B cell (primary cell): ENCODE results near the gene TFPT. TPM values are rescaled to one million over a fixed set of nuclear protein-coding genes. Genes with fewer than 3 reads are reported as not detected.

Experiments used
- ATAC-seq: fragments of 200-7000 bp; cut with Tn5 transposase; one replicate; pipeline ENCODE4 v1.10.0; 2021; ENCODE audit warnings: low read depth, mild to moderate bottlenecking, moderate number of reproducible peaks, moderate library complexity
- CTCF ChIA-PET: fragments of 350-600 bp; sonication (Branson Sonifier 250); formaldehyde crosslinking; loops from one replicate; lab custom pipeline; 2021; ENCODE audit warnings: antibody characterized with exemption, inconsistent platforms; lab: Charles Lee
- POLR2A ChIA-PET: fragments of 350-600 bp; sonication (Branson Sonifier 250); formaldehyde crosslinking; loops from one replicate; lab custom pipeline; 2021; ENCODE audit warnings: antibody characterized with exemption; lab: Charles Lee
- DNase-seq: peaks from one replicate; pipeline ENCODE4 v3.0.0; 2013
- H2AFZ ChIP-seq: 2 replicates; pipeline ENCODE4 v1.6.1; 2012; ENCODE audit warnings: mild to moderate bottlenecking, low read depth, low read length; ENCODE audit not compliant: insufficient read depth, poor library complexity, severe bottlenecking
- H3K27ac ChIP-seq, 2 donors: 1 replicate in 1 of 2; 2 replicates in 1 of 2; pipeline ENCODE4 v1.5.1; 2012 to 2013; ENCODE audit warnings: low read length in 2 of 2, mild to moderate bottlenecking in 2 of 2, moderate library complexity in 1 of 2
- H3K27me3 ChIP-seq, 4 experiments: fragments of 200-600 bp in 1 of 4; sonication (generic) in 1 of 4; replicated peaks in 1 of 4; 1 replicate in 2 of 4; 2 replicates in 2 of 4; pipeline versions ENCODE4 v1.6.1 to v1.7.0; 2013 to 2016; ENCODE audit warnings: low read length in 3 of 4, mild to moderate bottlenecking in 2 of 4, mixed read lengths in 1 of 4, moderate library complexity in 1 of 4; ENCODE audit not compliant: insufficient read depth in 4 of 4, control insufficient read depth in 3 of 4; ENCODE audit errors: control extremely low read depth in 1 of 4
- H3K36me3 ChIP-seq, 2 experiments: replicated peaks in 1 of 2; 1 replicate in 1 of 2; 2 replicates in 1 of 2; pipeline versions ENCODE4 v1.6.1 to v1.7.1; 2013; ENCODE audit warnings: low read length in 1 of 2; ENCODE audit not compliant: insufficient read depth in 2 of 2, control insufficient read depth in 1 of 2; ENCODE audit errors: control extremely low read depth in 1 of 2, extremely low read depth in 1 of 2
- H3K4me1 ChIP-seq, 2 donors: fragments of 200-600 bp in 1 of 2; sonication (generic) in 1 of 2; 1 replicate in 1 of 2; 2 replicates in 1 of 2; pipeline versions ENCODE4 v1.5.1 to v1.6.1; 2013 to 2017; ENCODE audit warnings: low read length in 2 of 2; ENCODE audit not compliant: control insufficient read depth in 2 of 2, insufficient read depth in 2 of 2
- H3K4me2 ChIP-seq: replicated peaks from 2 replicates; pipeline ENCODE3; 2012; ENCODE audit warnings: mild to moderate bottlenecking, low read depth, low read length; ENCODE audit not compliant: poor library complexity, severe bottlenecking
- H3K4me3 ChIP-seq, 5 experiments: fragments of 200-600 bp in 1 of 5; sonication (generic) in 1 of 5; 1 replicate in 3 of 5; 2 replicates in 2 of 5; pipeline versions ENCODE4 v1.5.1 to v1.7.0; 2011 to 2016; ENCODE audit warnings: low read length in 4 of 5, mild to moderate bottlenecking in 4 of 5, low read depth in 2 of 5, control low read depth in 1 of 5, moderate library complexity in 1 of 5; ENCODE audit not compliant: insufficient read depth in 1 of 5; ENCODE audit errors: control extremely low read depth in 1 of 5, extremely low read depth in 1 of 5
- H3K79me2 ChIP-seq: fragments of 200-600 bp; sonication (generic); one replicate; pipeline ENCODE4 v1.6.0; 2016; ENCODE audit warnings: low read length; ENCODE audit not compliant: control insufficient read depth, insufficient read depth
- H3K9ac ChIP-seq: fragments of 200-600 bp; sonication (generic); 2 replicates; pipeline ENCODE4 v1.6.1; 2017; ENCODE audit warnings: mild to moderate bottlenecking, low read length, moderate library complexity
- H3K9me3 ChIP-seq, 3 donors: one replicate each; pipeline versions ENCODE4 v1.6.1 to v1.7.1; 2013; ENCODE audit warnings: low read length in 2 of 3; ENCODE audit not compliant: control insufficient read depth in 2 of 3, insufficient read depth in 1 of 3; ENCODE audit errors: control extremely low read depth in 1 of 3
- H4K20me1 ChIP-seq: 2 replicates; pipeline ENCODE4 v1.6.0; 2012; ENCODE audit warnings: mild to moderate bottlenecking, low read length; ENCODE audit not compliant: insufficient read depth, control insufficient read depth, poor library complexity, severe bottlenecking
- H3K27ac Mint-ChIP-seq: one replicate; pipeline ENCODE4 v1.8.0; 2021; ENCODE audit warnings: mixed read lengths
- H3K27me3 Mint-ChIP-seq: one replicate; pipeline ENCODE4 v1.8.0; 2021; ENCODE audit warnings: mixed read lengths
- H3K4me1 Mint-ChIP-seq: one replicate; pipeline ENCODE4 v1.8.0; 2021; ENCODE audit warnings: mixed read lengths
- H3K4me3 Mint-ChIP-seq: one replicate; pipeline ENCODE4 v1.8.0; 2021; ENCODE audit warnings: mixed read lengths
- H3K9me3 Mint-ChIP-seq: one replicate; pipeline ENCODE4 v1.8.0; 2022; ENCODE audit warnings: mixed read lengths; ENCODE audit not compliant: insufficient read depth
- EZH2 ChIP-seq: IDR thresholded peaks from 2 replicates; pipeline ENCODE4 v1.6.1; 2012; ENCODE audit warnings: borderline replicate concordance, low read depth, mild to moderate bottlenecking, moderate library complexity, low read length; ENCODE audit not compliant: insufficient read depth, poor library complexity, severe bottlenecking
- WGBS: methylation state at CpG from one replicate; pipeline ENCODE4 v1.1.5; 2013; ENCODE audit warnings: missing lambda C conversion rate; ENCODE audit not compliant: insufficient coverage; 5-methylcytosine and 5-hydroxymethylcytosine counted together
- intact Hi-C: fragments of 100-400 bp; cut with micrococcal nuclease; formaldehyde crosslinking; loops from one replicate; pipeline ENCODE4 v1.10.0; 2022
- polyA plus RNA-seq: library from polyadenylated mRNA; depleted of rRNA; stranded (reverse); fragments of >200 nt; gene quantifications from 2 replicates; pipeline ENCODE4 v1.2.3, GENCODE V29; 2012
- total RNA-seq, 2 donors: library from RNA; stranded (reverse); fragments of 120-200 nt in 1 of 2; gene quantifications; 1 replicate in 1 of 2; 2 replicates in 1 of 2; pipeline versions ENCODE4 v1.2.3 to v1.2.4, GENCODE V29; 2013 to 2022
- TF ChIP-seq, protein P1 (sequence below): fragments of 200-600 bp; IDR thresholded peaks from one replicate; pipeline ENCODE4 v1.8.0; 2022; ENCODE audit warnings: antibody characterized with exemption, mild to moderate bottlenecking

The TFPT gene
- total and polyA plus RNA-seq, 2 donors (not counting 1 experiment from before 2014, with no cell fraction given): 8.4 to 12.7 TPM

DNA sequence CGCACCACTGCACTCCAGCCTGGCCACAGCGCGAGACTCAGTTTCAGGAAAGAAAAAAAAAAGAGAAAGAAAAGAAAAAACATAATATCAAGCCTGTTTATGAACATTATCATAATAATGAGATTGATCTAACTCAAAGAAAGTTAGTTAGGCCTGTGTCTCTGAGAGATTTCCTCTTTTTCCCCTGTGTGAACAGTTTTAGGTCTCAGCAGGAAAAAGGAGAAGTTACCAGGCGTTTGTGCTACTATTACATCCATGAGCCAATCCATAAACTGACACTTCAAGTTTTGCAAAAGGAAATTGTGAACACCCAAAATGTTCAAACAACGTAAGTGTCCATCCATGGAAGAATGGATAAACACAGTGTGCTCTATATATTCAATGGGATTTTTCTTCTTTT, 38.1 kb downstream of the TFPT start:
- no peak overlapping the region for H3K4me3 Mint-ChIP-seq
- no peak for ATAC-seq
- POLR2A ChIA-PET: no interaction called here
- H3K9me3 ChIP-seq: peaks cover 2 to 32% (median 6%) of the 10 kb centered on the region in 3 donors
- H3K79me2 ChIP-seq: no peaks in the 10 kb centered on the region
- H3K36me3 ChIP-seq: no peaks in the 10 kb centered on the region
- no peak overlapping the region for H3K27ac Mint-ChIP-seq
- peaks cover 3% of the 10 kb centered on the region for H3K9me3 Mint-ChIP-seq
- no peak overlapping the region for H3K4me2 ChIP-seq
- TF ChIP-seq, protein P1, sequence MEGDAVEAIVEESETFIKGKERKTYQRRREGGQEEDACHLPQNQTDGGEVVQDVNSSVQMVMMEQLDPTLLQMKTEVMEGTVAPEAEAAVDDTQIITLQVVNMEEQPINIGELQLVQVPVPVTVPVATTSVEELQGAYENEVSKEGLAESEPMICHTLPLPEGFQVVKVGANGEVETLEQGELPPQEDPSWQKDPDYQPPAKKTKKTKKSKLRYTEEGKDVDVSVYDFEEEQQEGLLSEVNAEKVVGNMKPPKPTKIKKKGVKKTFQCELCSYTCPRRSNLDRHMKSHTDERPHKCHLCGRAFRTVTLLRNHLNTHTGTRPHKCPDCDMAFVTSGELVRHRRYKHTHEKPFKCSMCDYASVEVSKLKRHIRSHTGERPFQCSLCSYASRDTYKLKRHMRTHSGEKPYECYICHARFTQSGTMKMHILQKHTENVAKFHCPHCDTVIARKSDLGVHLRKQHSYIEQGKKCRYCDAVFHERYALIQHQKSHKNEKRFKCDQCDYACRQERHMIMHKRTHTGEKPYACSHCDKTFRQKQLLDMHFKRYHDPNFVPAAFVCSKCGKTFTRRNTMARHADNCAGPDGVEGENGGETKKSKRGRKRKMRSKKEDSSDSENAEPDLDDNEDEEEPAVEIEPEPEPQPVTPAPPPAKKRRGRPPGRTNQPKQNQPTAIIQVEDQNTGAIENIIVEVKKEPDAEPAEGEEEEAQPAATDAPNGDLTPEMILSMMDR: no peak
- CTCF ChIA-PET: no interaction called here
- no peaks in the 10 kb centered on the region for H4K20me1 ChIP-seq
- WGBS: 80% methylated on average over 1 of the region's 5 CpGs
- no peak overlapping the region for H3K4me3 ChIP-seq
- no peak overlapping the region for H3K27ac ChIP-seq
- peaks cover 0 to 3% (median 0%) of the 10 kb centered on the region in 4 experiments for H3K27me3 ChIP-seq
- H3K27me3 Mint-ChIP-seq: peaks cover 6% of the 10 kb centered on the region
- no peaks in the 10 kb centered on the region for H3K4me1 ChIP-seq
- H3K4me1 Mint-ChIP-seq: no peaks in the 10 kb centered on the region
- intact Hi-C loops: no loop called here
- DNase-seq: no peak
- no peak overlapping the region for H2AFZ ChIP-seq
- no peak overlapping the region for H3K9ac ChIP-seq

DNA sequence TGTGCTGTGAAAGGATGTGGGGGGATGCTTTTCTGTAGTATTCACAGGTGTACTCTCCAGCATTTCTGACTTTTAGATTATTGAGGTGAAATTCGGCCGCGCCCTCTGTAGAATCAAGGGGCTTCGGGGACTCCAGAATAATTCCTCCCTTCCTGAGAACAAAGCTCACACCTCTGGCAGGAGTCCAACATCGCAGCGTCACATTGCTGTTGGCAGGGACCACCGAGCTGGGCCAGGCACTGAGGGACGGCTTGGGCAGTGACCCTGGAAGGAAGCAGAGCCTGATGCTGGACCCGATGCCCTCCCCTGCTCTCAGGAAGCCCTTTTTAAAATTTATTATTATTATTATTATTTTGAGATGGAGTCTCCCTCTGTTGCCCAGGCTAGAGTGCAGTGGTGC, 40.6 kb downstream of the TFPT start:
- no peaks in the 10 kb centered on the region for H3K4me1 ChIP-seq
- H3K9ac ChIP-seq: no peak overlapping the region
- H2AFZ ChIP-seq: no peak overlapping the region
- H3K27ac ChIP-seq: no peak overlapping the region
- TF ChIP-seq EZH2: no peak
- TF ChIP-seq, protein P1: no peak
- H3K27me3 ChIP-seq: no peaks in the 10 kb centered on the region
- H3K9me3 Mint-ChIP-seq: no peaks in the 10 kb centered on the region
- intact Hi-C loops: no loop called here
- peaks cover 0 to 17% (median 0%) of the 10 kb centered on the region in 3 donors for H3K9me3 ChIP-seq
- no peaks in the 10 kb centered on the region for H3K36me3 ChIP-seq
- H3K4me1 Mint-ChIP-seq: no peaks in the 10 kb centered on the region
- 90% methylated on average over 5 of the region's 9 CpGs for WGBS
- DNase-seq (no peak), ATAC-seq (no peak)
- CTCF ChIA-PET: no interaction called here
- H3K27me3 Mint-ChIP-seq: peaks cover 6% of the 10 kb centered on the region
- H3K27ac Mint-ChIP-seq: no peak overlapping the region
- POLR2A ChIA-PET: no interaction called here
- H3K4me3 ChIP-seq: no peak overlapping the region
- H3K4me3 Mint-ChIP-seq: no peak overlapping the region
- no peaks in the 10 kb centered on the region for H3K79me2 ChIP-seq
- no peak overlapping the region for H3K4me2 ChIP-seq
- no peaks in the 10 kb centered on the region for H4K20me1 ChIP-seq
